ENCODE measurements around the gene MIER1.

DNA sequence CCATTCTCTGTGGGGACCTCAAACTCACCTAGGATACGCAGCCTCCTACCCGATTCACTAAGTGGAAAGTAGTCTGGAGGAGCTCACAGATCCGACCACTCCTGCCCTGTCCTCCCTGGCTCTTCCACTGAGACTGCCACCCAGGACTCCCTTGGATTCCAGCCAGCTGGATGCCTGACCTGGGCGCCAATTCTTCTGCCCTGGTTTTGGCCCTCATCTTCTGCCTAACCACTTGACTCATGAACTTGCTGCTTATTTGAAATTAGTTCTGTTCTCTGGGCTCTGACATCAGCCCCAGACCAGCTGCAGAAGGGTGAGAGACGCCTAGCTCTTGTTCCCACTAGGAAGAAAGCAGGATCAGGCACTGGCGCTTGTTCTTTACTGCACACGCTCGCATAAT, 80.3 kb downstream of the MIER1 start:
- TF ChIP-seq ELF1 (IDR thresholded peaks at IDR 0.05; ENCODE audit: borderline replicate concordance, low read depth) (no peak), ZNF274 (IDR thresholded peaks at IDR 0.05; ENCODE audit: low read depth, low read length) (no peak), EZH2 (IDR thresholded peaks at IDR 0.05) (no peak), SRF (IDR thresholded peaks at IDR 0.05; ENCODE audit: low read depth) (no peak), ZBTB33 (IDR thresholded peaks at IDR 0.05; ENCODE audit: extremely low read depth, insufficient replicate concordance, low read length) (no peak), JUND (IDR thresholded peaks at IDR 0.05) (no peak), MAX (IDR thresholded peaks at IDR 0.05) (no peak), CEBPB (IDR thresholded peaks at IDR 0.05; ENCODE audit: low read depth) (no peak), SIN3A (IDR thresholded peaks at IDR 0.05; ENCODE audit: low read depth) (no peak), POLR2A (IDR thresholded peaks at IDR 0.05; ENCODE audit: borderline replicate concordance, extremely low read depth, insufficient read depth, insufficient read length) (no peak), SP1 (IDR thresholded peaks at IDR 0.05; ENCODE audit: low read depth) (no peak)
- TF ChIP-seq, protein P1, sequence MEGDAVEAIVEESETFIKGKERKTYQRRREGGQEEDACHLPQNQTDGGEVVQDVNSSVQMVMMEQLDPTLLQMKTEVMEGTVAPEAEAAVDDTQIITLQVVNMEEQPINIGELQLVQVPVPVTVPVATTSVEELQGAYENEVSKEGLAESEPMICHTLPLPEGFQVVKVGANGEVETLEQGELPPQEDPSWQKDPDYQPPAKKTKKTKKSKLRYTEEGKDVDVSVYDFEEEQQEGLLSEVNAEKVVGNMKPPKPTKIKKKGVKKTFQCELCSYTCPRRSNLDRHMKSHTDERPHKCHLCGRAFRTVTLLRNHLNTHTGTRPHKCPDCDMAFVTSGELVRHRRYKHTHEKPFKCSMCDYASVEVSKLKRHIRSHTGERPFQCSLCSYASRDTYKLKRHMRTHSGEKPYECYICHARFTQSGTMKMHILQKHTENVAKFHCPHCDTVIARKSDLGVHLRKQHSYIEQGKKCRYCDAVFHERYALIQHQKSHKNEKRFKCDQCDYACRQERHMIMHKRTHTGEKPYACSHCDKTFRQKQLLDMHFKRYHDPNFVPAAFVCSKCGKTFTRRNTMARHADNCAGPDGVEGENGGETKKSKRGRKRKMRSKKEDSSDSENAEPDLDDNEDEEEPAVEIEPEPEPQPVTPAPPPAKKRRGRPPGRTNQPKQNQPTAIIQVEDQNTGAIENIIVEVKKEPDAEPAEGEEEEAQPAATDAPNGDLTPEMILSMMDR (IDR thresholded peaks at IDR 0.05 in 2 of 3, conservative IDR thresholded peaks at IDR 0.05 in 1 of 3; ENCODE audit: borderline replicate concordance in 1 of 3, insufficient read depth in 1 of 3, low read depth in 2 of 3, low read length in 2 of 3) = no peak
- TF ChIP-seq, protein P2, sequence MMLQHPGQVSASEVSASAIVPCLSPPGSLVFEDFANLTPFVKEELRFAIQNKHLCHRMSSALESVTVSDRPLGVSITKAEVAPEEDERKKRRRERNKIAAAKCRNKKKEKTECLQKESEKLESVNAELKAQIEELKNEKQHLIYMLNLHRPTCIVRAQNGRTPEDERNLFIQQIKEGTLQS (IDR thresholded peaks at IDR 0.05) = no peak
- TF ChIP-seq, protein P3, sequence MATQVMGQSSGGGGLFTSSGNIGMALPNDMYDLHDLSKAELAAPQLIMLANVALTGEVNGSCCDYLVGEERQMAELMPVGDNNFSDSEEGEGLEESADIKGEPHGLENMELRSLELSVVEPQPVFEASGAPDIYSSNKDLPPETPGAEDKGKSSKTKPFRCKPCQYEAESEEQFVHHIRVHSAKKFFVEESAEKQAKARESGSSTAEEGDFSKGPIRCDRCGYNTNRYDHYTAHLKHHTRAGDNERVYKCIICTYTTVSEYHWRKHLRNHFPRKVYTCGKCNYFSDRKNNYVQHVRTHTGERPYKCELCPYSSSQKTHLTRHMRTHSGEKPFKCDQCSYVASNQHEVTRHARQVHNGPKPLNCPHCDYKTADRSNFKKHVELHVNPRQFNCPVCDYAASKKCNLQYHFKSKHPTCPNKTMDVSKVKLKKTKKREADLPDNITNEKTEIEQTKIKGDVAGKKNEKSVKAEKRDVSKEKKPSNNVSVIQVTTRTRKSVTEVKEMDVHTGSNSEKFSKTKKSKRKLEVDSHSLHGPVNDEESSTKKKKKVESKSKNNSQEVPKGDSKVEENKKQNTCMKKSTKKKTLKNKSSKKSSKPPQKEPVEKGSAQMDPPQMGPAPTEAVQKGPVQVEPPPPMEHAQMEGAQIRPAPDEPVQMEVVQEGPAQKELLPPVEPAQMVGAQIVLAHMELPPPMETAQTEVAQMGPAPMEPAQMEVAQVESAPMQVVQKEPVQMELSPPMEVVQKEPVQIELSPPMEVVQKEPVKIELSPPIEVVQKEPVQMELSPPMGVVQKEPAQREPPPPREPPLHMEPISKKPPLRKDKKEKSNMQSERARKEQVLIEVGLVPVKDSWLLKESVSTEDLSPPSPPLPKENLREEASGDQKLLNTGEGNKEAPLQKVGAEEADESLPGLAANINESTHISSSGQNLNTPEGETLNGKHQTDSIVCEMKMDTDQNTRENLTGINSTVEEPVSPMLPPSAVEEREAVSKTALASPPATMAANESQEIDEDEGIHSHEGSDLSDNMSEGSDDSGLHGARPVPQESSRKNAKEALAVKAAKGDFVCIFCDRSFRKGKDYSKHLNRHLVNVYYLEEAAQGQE (IDR thresholded peaks at IDR 0.05; ENCODE audit: low read depth) = no peak
